ENCODE measurements around the gene MPO. TPM values are rescaled to one million over a fixed set of nuclear protein-coding genes. Genes with fewer than 3 reads are reported as not detected.

MPO gene
- total RNA-seq, 1 experiment from 2014 or later: not detected

DNA sequence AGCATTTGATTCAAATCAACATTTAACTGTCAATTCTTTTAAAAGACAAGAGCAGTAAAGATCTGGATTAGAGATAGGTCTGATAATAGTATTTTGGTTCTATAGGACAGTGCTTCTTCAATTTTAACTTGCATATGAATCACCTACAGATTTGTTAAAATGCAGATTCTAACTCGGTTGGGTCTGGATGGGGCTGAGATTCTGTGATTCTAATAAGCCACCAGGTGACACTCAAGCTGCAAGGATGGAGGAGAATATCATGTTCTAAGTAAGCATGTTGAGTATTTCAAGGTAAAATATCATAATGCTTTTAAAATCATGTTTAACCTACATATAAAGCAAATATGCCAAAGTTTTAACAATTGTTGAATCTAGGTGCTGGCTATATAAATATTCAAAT, 32.1 kb upstream of the MPO start:
- Histone ChIP-seq H3K27me3 (ENCODE audit: insufficient read depth, low read length) (no peaks in the 10 kb centered on the region), H3K9me2 (ENCODE audit: insufficient read depth) (no peaks in the 10 kb centered on the region), H3K36me3 (ENCODE audit: control insufficient read depth in 1 of 2, insufficient read depth in 2 of 2, low read length in 2 of 2) (no peaks in the 10 kb centered on the region), H3K9ac (ENCODE audit: low read length) (no peak overlapping the region), H4K20me1 (ENCODE audit: insufficient read depth) (no peaks in the 10 kb centered on the region), H3K9me3 (ENCODE audit: control insufficient read depth in 1 of 2, insufficient read depth in 1 of 2, low read depth in 1 of 2, low read length in 2 of 2) (no peaks in the 10 kb centered on the region), H3K27ac (ENCODE audit: low read depth, low read length) (no peak overlapping the region), H3K4me3 (replicated peaks in 1 of 2; ENCODE audit: low read depth in 1 of 2, low read length in 2 of 2) (no peak overlapping the region), H3K4me2 (ENCODE audit: low read length) (no peak overlapping the region), H3K79me2 (ENCODE audit: insufficient read depth, low read length) (no peaks in the 10 kb centered on the region), H2AFZ (ENCODE audit: low read depth, low read length, poor library complexity, severe bottlenecking) (no peak overlapping the region), H3K4me1 (ENCODE audit: control insufficient read depth in 1 of 2, insufficient read depth in 2 of 2, low read length in 2 of 2) (peaks cover 4 to 11% of the 10 kb centered on the region in 2 experiments; a peak in 3 of 4 replicates)
- ChIA-PET POLR2A (no interaction called here), CTCF (interaction anchor here (0.7 to 7.6 kb wide), 4 partner anchors 9 to 135 kb away, joined by 3 to 124 read pairs (median 3); no protein-coding TSS in a partner anchor), RAD21 (ENCODE audit: low non-redundant PET in 1 of 2, low total read pairs in 2 of 2, uncharacterized antibody in 2 of 2, unreplicated experiment in 2 of 2) (interaction anchor here in 1 of 2 experiments (0.6 kb wide), 1 partner anchor 39 kb away, joined by 4 read pairs; the partner anchor contains the start of gene SUPT4H1)
- TF ChIP-seq TCF7L2 (IDR thresholded peaks at IDR 0.05; ENCODE audit: borderline replicate concordance, extremely low read depth, insufficient read depth, insufficient read length) (no peak), RAD21 (IDR thresholded peaks at IDR 0.05; ENCODE audit: low read depth) (peak; percentile 51)
- TF ChIP-seq, protein P1, sequence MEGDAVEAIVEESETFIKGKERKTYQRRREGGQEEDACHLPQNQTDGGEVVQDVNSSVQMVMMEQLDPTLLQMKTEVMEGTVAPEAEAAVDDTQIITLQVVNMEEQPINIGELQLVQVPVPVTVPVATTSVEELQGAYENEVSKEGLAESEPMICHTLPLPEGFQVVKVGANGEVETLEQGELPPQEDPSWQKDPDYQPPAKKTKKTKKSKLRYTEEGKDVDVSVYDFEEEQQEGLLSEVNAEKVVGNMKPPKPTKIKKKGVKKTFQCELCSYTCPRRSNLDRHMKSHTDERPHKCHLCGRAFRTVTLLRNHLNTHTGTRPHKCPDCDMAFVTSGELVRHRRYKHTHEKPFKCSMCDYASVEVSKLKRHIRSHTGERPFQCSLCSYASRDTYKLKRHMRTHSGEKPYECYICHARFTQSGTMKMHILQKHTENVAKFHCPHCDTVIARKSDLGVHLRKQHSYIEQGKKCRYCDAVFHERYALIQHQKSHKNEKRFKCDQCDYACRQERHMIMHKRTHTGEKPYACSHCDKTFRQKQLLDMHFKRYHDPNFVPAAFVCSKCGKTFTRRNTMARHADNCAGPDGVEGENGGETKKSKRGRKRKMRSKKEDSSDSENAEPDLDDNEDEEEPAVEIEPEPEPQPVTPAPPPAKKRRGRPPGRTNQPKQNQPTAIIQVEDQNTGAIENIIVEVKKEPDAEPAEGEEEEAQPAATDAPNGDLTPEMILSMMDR (IDR thresholded peaks at IDR 0.05 in 2 of 3, conservative IDR thresholded peaks at IDR 0.05 in 1 of 3; ENCODE audit: borderline replicate concordance in 1 of 3, insufficient read depth in 1 of 3, low read depth in 2 of 3, low read length in 2 of 3): peak in 1 of 3 experiments; percentile 23; a peak in 1 of 6 replicates
- no peak for DNase-seq (ENCODE audit: low read depth, low spot score)
- no TSS peak for BruUV-seq (replicated peaks)
- no peak for ATAC-seq
- intact Hi-C loops (cut with micrococcal nuclease): loop anchor here (10.0 kb wide), 1 partner anchor 692 kb away; no protein-coding TSS in a partner anchor

DNA sequence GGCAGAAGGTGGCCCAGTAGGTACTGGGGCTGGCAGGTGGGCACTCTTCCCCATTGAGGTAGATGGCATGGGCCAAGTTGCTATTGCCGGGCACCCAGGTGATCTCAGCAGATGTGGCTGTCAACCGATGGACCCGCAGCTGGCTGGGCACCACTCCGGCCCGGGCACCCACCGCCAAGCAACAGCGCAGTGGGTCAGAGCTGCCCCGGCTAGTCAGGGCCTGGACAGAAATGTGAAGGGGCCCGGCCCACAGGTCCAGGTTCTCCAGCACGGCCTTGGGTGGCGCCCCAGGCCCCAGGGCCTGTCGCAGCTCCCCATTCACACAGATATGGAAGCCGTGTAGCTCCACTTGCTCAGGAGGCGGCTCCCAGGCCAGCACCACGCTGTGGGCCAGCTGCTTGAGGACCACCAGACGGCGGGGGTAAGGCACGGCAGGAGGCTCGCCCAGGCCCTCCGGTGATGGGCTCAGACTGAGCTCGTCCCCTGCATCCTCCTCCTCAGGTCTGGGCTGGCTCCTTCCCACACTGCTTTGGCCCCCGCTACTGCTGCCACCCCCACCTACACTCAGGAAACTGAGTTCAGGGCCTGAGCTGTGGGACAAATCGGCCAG, 31.4 kb upstream of the MPO start:
- Histone ChIP-seq H3K9me3 (ENCODE audit: control insufficient read depth in 1 of 2, insufficient read depth in 1 of 2, low read depth in 1 of 2, low read length in 2 of 2) (no peaks in the 10 kb centered on the region), H3K27ac (ENCODE audit: low read depth, low read length) (no peak overlapping the region), H3K4me2 (ENCODE audit: low read length) (no peak overlapping the region), H2AFZ (ENCODE audit: low read depth, low read length, poor library complexity, severe bottlenecking) (no peak overlapping the region), H3K79me2 (ENCODE audit: insufficient read depth, low read length) (no peaks in the 10 kb centered on the region), H4K20me1 (ENCODE audit: insufficient read depth) (no peaks in the 10 kb centered on the region), H3K4me3 (replicated peaks in 1 of 2; ENCODE audit: low read depth in 1 of 2, low read length in 2 of 2) (no peak overlapping the region), H3K9me2 (ENCODE audit: insufficient read depth) (no peaks in the 10 kb centered on the region), H3K36me3 (ENCODE audit: control insufficient read depth in 1 of 2, insufficient read depth in 2 of 2, low read length in 2 of 2) (no peaks in the 10 kb centered on the region), H3K27me3 (ENCODE audit: insufficient read depth, low read length) (no peaks in the 10 kb centered on the region), H3K9ac (ENCODE audit: low read length) (no peak overlapping the region), H3K4me1 (ENCODE audit: control insufficient read depth in 1 of 2, insufficient read depth in 2 of 2, low read length in 2 of 2) (peaks cover 2 to 6% of the 10 kb centered on the region in 2 experiments; a peak in 3 of 4 replicates)
- POLR2A ChIA-PET: no interaction called here
- DNase-seq (ENCODE audit: low read depth, low spot score) (no peak), ATAC-seq (no peak)
- BruUV-seq (replicated peaks): no TSS peak
- CTCF ChIA-PET: interaction anchor here (0.7 to 7.6 kb wide), 4 partner anchors 8 to 136 kb away, joined by 3 to 124 read pairs (median 3); no protein-coding TSS in a partner anchor
- RAD21 ChIA-PET (ENCODE audit: low non-redundant PET in 1 of 2, low total read pairs in 2 of 2, uncharacterized antibody in 2 of 2, unreplicated experiment in 2 of 2): interaction anchor here in 1 of 2 experiments (0.6 kb wide), 1 partner anchor 40 kb away, joined by 4 read pairs; the partner anchor contains the start of gene SUPT4H1
- intact Hi-C loops (cut with micrococcal nuclease): loop anchor here (10.0 kb wide), 1 partner anchor 693 kb away; no protein-coding TSS in a partner anchor
- no peak for TF ChIP-seq SIN3A (IDR thresholded peaks at IDR 0.05; ENCODE audit: low read depth)
